ENCODE data around the gene WSB1.

WSB1 gene

GRCh38 chr17:27280527-27280926, 13.4 kb upstream of the WSB1 start:
- DNase-seq, result no peak

GRCh38 chr17:27281438-27281837, 12.5 kb upstream of the WSB1 start:
- DNase-seq, result no peak

GRCh38 chr17:27282054-27282551, 11.8 kb upstream of the WSB1 start:
- no peak for DNase-seq

GRCh38 chr17:27283060-27283459, 10.9 kb upstream of the WSB1 start:
- DNase-seq, result no peak

GRCh38 chr17:27283751-27284150, 10.2 kb upstream of the WSB1 start:
- no peak for DNase-seq

DNA sequence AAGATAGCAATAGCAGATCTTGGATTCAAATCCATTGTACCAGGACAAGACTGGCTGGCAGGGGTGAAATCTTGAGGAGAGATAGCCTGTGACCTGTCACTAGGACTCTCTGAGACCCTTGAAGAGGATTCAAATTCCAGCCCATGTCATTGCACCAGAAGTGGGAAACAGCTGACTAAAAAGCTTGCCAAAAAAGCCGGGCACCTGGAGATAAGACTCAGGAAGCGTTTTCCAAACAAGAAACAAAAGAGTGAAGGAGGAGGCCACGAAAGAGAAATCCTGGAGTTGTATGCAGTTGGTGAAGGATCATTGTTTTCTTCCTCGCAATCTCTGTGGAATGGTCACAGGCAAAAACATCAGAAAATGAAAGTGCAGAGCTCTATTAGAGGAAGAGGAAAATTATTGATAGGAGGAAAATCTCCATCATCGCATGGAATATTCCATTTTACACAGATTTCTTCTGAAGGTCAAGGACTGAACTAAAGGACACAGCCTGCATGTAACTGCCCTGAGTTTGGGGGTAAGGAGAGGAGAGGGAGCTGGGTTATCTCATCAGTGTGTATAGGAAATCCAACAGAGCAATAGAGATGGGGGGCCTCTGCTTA, 9.0 kb upstream of the WSB1 start:
- no peak for DNase-seq

GRCh38 chr17:27285516-27285915, 8.4 kb upstream of the WSB1 start:
- no peak for DNase-seq

GRCh38 chr17:27288183-27288582, 5.7 kb upstream of the WSB1 start:
- no peak for DNase-seq

DNA sequence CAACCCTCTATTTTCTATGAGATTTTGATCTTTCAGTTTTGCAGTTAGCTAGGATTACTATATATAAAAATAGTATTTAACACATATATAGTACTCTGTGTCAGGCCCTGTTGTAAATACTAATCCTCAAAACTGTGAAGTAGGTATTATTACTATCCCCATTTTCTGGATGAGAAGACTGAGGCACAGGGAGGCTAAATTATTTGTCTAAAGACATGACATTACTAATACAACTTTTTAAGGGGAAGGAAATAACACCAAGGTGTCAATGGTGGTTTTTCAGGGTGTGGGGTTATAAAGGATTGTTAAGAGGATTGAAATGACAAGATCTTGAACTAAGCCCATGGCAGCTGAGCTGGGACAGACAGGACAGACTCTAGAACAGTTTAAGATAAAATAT, 4.1 kb upstream of the WSB1 start:
- no peak for DNase-seq

DNA sequence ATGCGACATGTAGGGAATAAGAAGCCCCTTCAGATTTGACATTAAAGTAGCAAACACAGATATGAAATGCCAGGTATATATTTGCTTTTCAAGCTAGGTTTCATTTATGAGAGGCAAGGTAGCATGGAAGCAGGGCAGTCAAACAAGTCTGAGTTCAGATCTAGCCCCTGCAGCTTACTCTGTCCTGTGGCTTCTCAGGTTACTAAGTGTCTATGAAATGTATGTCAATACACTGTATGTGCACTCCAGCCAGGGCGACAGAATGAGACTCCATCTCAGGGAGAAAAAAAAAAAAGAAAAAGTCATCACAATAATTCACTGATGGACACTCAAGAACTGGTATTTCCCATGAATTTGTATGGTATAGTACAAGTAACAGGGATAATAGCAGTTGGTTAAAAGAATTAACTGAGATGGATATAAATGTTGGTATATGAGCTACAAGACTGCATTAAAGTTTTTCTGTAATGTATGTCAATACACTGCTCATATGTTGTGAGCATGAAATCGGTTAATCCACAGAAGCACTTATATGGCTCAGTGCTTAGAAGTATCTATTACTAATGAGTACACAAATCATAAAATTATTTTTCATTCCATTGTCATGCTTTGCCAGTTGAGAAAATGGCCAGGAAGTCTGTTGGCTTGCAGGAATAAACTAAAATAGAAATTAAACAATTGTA, 2.9 kb upstream of the WSB1 start:
- peak; percentile 74 for DNase-seq

DNA sequence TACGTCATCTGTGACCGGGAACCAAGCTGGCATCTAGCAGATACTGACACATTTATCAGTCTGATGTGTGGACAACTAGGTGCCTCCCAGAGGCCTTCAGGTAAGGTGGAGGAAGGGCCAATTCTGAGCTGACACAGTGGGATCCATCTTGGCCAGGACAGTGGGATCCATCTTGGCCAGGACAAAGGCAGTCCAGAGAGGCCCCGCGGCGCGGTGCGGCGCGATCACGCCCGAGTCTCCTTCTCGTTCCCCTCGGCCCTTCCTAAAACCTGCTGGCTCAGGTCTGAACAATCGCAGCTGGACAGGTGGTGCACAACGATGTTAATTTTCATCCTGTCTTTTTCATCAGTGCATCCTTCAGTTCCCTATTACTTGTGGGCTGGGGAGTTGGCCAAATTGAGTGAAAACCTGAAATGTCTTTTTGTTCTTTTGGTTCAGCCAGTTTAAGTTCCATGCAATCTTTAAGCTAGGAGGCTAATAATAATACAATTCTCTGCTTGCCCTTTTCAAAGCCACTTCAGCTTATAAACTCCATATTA, 486 bp upstream of the WSB1 start:
- no peak for DNase-seq

- peak; percentile 49 for DNase-seq
These were observed 1.0 kb downstream of the WSB1 start for GRCh38 chr17:27294689-27295630.

- DNase-seq, result no peak
These were observed 2.0 kb downstream of the WSB1 start for GRCh38 chr17:27295945-27296344.

DNA sequence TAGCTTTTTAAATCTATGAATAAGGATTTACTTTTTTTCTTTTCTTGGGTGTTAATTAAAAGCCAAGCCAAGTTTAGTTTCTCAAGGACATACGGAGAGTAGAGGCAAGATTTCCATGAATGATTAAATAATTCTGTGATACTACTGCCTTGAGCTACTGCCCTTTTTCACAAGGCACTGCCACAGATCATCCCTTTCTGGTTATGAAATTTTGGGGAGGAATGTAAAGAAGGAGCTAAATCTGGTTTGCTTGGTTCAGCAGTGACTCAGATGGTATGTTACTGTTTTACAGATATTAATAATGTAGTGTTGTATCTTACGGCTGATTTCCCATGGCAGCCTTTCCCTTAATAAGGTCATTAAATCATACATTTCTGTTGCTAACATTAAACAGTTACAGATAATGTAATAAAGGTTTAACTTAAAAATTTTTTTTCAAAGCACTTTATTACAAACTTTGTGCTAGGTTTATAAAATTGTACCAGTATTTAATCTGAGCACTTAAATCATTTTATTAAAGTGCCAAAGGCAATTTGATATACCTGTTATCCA, 2.6 kb downstream of the WSB1 start:
- DNase-seq, result no peak

- DNase-seq, result no peak
These were observed 5.6 kb downstream of the WSB1 start for GRCh38 chr17:27299384-27300049.

GRCh38 chr17:27303734-27304133, 9.8 kb downstream of the WSB1 start:
- DNase-seq, result no peak

- no peak for DNase-seq
These were observed 12.4 kb downstream of the WSB1 start for GRCh38 chr17:27306276-27306835.

DNA sequence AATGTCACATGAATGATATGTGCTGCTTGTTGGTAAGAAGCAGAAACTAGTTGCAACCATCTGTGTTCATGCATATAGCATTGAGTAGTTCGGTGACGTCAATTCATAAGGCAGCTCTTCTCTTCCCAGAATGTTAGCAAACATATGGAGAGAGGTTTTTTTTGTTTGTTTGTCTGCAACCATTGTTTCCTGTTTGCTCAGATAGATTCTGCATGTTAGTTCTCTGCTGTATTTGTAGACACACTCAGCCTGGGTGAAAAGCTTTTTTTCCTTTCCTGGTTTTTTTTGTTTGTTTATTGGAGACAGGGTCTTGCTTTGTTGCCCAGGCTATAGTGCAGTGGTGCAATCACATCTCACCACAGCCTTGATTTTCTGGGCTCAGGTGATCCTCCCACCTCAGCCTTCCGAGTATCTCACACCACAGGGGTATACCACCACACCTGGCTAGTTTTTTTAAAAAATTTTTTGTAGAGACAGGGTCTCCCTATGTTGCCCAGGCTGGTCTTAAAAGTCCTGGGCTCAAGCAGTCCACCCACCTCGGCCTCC, 16.7 kb downstream of the WSB1 start:
- DNase-seq, result no peak

DNA sequence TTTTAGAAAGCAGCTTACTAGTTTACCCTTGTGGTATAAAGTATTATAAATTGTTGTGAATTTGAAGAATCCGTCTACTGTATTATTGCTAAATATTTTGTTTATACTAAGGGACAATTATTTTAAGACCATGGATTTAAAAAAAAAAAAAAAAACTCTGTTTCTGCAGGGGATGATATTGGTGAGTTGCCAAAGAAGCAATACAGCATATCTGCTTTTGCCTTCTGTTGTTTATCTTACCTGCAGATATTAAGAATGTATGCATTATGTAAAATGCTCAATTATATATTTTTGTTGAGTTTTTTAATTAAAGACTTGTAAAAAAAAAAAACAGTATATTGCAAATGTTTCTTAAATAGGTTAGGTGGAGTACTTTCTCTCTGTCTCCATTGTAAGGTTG, 19.4 kb downstream of the WSB1 start:
- no peak for DNase-seq

- DNase-seq, result peak; percentile 53
These were observed 21.4 kb downstream of the WSB1 start for GRCh38 chr17:27315322-27315721.

DNA sequence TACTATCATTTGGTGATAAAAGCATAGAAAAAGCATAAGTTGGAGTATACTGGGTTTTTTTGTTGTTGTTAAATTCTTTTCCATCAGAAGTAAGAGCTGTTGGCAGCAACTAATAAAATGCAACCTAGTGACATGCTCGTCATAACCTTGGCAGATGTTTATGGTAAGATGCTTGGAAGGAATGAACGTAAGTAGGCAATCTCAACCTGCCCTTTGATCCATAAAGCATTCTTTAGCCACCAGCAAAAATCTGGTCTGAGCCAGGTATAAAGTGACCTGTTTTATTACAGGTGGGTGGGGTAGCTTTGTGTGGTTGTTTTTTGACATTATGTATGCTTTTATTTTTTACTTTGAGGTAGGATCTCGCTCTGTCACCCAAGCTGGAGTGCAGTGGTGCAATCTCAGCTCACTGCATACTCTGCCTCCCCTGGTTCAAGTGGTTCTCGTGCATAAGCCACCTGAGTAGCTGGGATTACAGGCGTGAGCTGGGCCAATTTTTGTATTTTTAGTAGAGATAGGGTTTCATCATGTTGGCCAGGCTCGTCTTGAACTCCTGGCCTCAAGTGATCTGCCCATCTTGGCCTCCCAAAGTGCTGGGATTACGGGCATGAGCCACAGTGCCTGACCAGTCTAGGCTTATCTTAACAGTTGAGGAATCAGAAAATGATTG, 22.0 kb downstream of the WSB1 start:
- DNase-seq, result no peak

Data from NCI-H187 treated with DMSO at 0.1 percent for 48 hours (cell line).